ENCODE data around the gene TMEM132D. TPM values are rescaled to one million over a fixed set of nuclear protein-coding genes. Genes with fewer than 3 reads are reported as not detected.

Gene TMEM132D
- polyA plus RNA-seq, 1 experiment, result not detected

- TF ChIP-seq CTCF (IDR thresholded peaks at IDR 0.05; ENCODE audit: low read depth, low read length), result no peak
- no peak for DNase-seq (ENCODE audit: low read depth, low spot score)
Observed at GRCh38 chr12:129753586-129753985, 150.2 kb downstream of the TMEM132D start.

GRCh38 chr12:129750421-129750820 lies 153.4 kb downstream of the TMEM132D start:
- DNase-seq (ENCODE audit: low read depth, low spot score), result no peak
- no peak overlapping the region for H3K27ac ChIP-seq (ENCODE audit: low read depth, low read length)
- TF ChIP-seq CTCF (IDR thresholded peaks at IDR 0.05; ENCODE audit: low read depth, low read length), result no peak
- ChIA-PET POLR2A (no interaction called here), CTCF (no interaction called here)
- H3K27me3 ChIP-seq (ENCODE audit: control insufficient read depth, insufficient read depth, low read length), result no peaks in the 10 kb centered on the region
- no peak overlapping the region for H3K4me3 ChIP-seq (ENCODE audit: low read depth, low read length)
- H3K9me3 ChIP-seq (ENCODE audit: control insufficient read depth, insufficient read depth, low read length), result peaks cover 48% of the 10 kb centered on the region

More at GRCh38 chr12:129753586-129753985, 150.2 kb downstream of the TMEM132D start:
- H3K4me3 ChIP-seq (ENCODE audit: low read depth, low read length), result no peak overlapping the region
- POLR2A ChIA-PET, result no interaction called here
- H3K9me3 ChIP-seq (ENCODE audit: control insufficient read depth, insufficient read depth, low read length), result peaks cover 35% of the 10 kb centered on the region
- CTCF ChIA-PET, result no interaction called here
- no peaks in the 10 kb centered on the region for H3K27me3 ChIP-seq (ENCODE audit: control insufficient read depth, insufficient read depth, low read length)
- H3K27ac ChIP-seq (ENCODE audit: low read depth, low read length), result no peak overlapping the region

GRCh38 chr12:129746318-129746717 lies 157.5 kb downstream of the TMEM132D start:
- Histone ChIP-seq H3K27me3 (ENCODE audit: control insufficient read depth, insufficient read depth, low read length) (no peaks in the 10 kb centered on the region), H3K27ac (ENCODE audit: low read depth, low read length) (no peak overlapping the region), H3K9me3 (ENCODE audit: control insufficient read depth, insufficient read depth, low read length) (peaks cover 46% of the 10 kb centered on the region), H3K4me3 (ENCODE audit: low read depth, low read length) (no peak overlapping the region)
- CTCF ChIA-PET, result no interaction called here
- POLR2A ChIA-PET, result no interaction called here
- no peak for DNase-seq (ENCODE audit: low read depth, low spot score)
- no peak for TF ChIP-seq CTCF (IDR thresholded peaks at IDR 0.05; ENCODE audit: low read depth, low read length)

DNA sequence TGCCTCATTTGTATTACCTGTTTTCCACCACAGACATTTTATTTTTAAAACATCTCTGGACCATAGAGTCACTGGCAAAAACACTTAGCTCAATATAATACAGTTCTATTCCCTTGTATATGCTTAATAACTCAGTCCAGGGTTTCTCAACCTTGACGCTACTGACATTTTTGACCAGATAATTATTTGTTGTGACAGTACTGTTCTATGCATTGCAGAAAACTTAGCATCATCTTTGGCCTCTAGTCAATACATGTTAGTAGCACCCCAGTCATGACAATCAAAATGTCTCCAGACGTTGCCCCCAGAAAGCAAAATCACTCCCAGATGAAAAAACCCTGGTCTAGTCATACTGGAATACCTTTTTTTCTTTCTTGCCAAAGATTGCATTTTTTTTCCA lies 174.7 kb downstream of the TMEM132D start:
- POLR2A ChIA-PET, result no interaction called here
- TF ChIP-seq CTCF (IDR thresholded peaks at IDR 0.05; ENCODE audit: low read depth, low read length), result no peak

GRCh38 chr12:129727100-129727499 lies 176.7 kb downstream of the TMEM132D start:
- no peak for TF ChIP-seq CTCF (IDR thresholded peaks at IDR 0.05; ENCODE audit: low read depth, low read length)
- DNase-seq (ENCODE audit: low read depth, low spot score), result no peak
- ChIA-PET POLR2A (no interaction called here), CTCF (no interaction called here)
- Histone ChIP-seq H3K4me3 (ENCODE audit: low read depth, low read length) (no peak overlapping the region), H3K27ac (ENCODE audit: low read depth, low read length) (no peak overlapping the region), H3K9me3 (ENCODE audit: control insufficient read depth, insufficient read depth, low read length) (peaks cover 45% of the 10 kb centered on the region), H3K27me3 (ENCODE audit: control insufficient read depth, insufficient read depth, low read length) (no peaks in the 10 kb centered on the region)

More for the DNA sequence above, 174.7 kb downstream of the TMEM132D start:
- CTCF ChIA-PET, result no interaction called here
- Histone ChIP-seq H3K27ac (ENCODE audit: low read depth, low read length) (no peak overlapping the region), H3K9me3 (ENCODE audit: control insufficient read depth, insufficient read depth, low read length) (peaks cover 51% of the 10 kb centered on the region), H3K27me3 (ENCODE audit: control insufficient read depth, insufficient read depth, low read length) (no peaks in the 10 kb centered on the region), H3K4me3 (ENCODE audit: low read depth, low read length) (no peak overlapping the region)
- no peak for DNase-seq (ENCODE audit: low read depth, low spot score)

All from AG04450 (cell line).